SK-N-MC (cell line): ENCODE data around the gene RIMBP2.

ENCODE experiments used
- EZH2 ChIP-seq: fragments of 200-600 bp; sonication (generic); IDR thresholded peaks from one replicate; pipeline ENCODE4 v1.6.1; 2017; ENCODE audit warnings: antibody characterized with exemption
- POLR2AphosphoS5 ChIP-seq: IDR thresholded peaks from 2 replicates; pipeline ENCODE4 v1.6.1; 2012; ENCODE audit warnings: mild to moderate bottlenecking, low read depth, low read length, borderline replicate concordance

- TF ChIP-seq EZH2 (no peak), POLR2AphosphoS5 (no peak)
Observed at GRCh38 chr12:130715998-130716968, at the start of gene RIMBP2.
